ENCODE data around the gene GCNT1. TPM values are rescaled to one million over a fixed set of nuclear protein-coding genes. Genes with fewer than 3 reads are reported as not detected.

The GCNT1 gene
- total and polyA plus RNA-seq, 2 experiments from 2014 or later: 0.22 to 0.66 TPM

GRCh38 chr9:76438841-76439588 is 20.0 kb upstream of the GCNT1 start:
- Histone ChIP-seq H3K4me1 (ENCODE audit: low read depth) (no peaks in the 10 kb centered on the region), H3K27me3 (no peaks in the 10 kb centered on the region), H3K9me3 (ENCODE audit: low read depth) (no peaks in the 10 kb centered on the region), H3K36me3 (no peaks in the 10 kb centered on the region), H3K27ac (no peak overlapping the region), H3K4me3 (no peak overlapping the region)
- TF ChIP-seq CTCF (IDR thresholded peaks at IDR 0.05; ENCODE audit: low read depth, low read length): no peak
- no peak for DNase-seq (ENCODE audit: low read depth in 1 of 2, low spot score in 1 of 2)

GRCh38 chr9:76441551-76442322 is 17.2 kb upstream of the GCNT1 start:
- Histone ChIP-seq H3K4me1 (ENCODE audit: low read depth) (no peaks in the 10 kb centered on the region), H3K27me3 (no peaks in the 10 kb centered on the region), H3K4me3 (no peak overlapping the region), H3K27ac (no peak overlapping the region), H3K9me3 (ENCODE audit: low read depth) (no peaks in the 10 kb centered on the region), H3K36me3 (no peaks in the 10 kb centered on the region)
- TF ChIP-seq CTCF (IDR thresholded peaks at IDR 0.05; ENCODE audit: low read depth, low read length): no peak
- DNase-seq (ENCODE audit: low read depth in 1 of 2, low spot score in 1 of 2): peak in 1 of 2 donors; percentile 25

GRCh38 chr9:76443887-76444286 is 15.1 kb upstream of the GCNT1 start:
- Histone ChIP-seq H3K36me3 (no peaks in the 10 kb centered on the region), H3K4me3 (no peak overlapping the region), H3K27ac (no peak overlapping the region), H3K27me3 (no peaks in the 10 kb centered on the region), H3K4me1 (ENCODE audit: low read depth) (no peaks in the 10 kb centered on the region), H3K9me3 (ENCODE audit: low read depth) (no peaks in the 10 kb centered on the region)
- no peak for DNase-seq (ENCODE audit: low read depth in 1 of 2, low spot score in 1 of 2)
- TF ChIP-seq CTCF (IDR thresholded peaks at IDR 0.05; ENCODE audit: low read depth, low read length): no peak

- H3K4me3 ChIP-seq: no peak overlapping the region
- TF ChIP-seq CTCF (IDR thresholded peaks at IDR 0.05; ENCODE audit: low read depth, low read length): no peak
- H3K9me3 ChIP-seq (ENCODE audit: low read depth): no peaks in the 10 kb centered on the region
- H3K36me3 ChIP-seq: no peaks in the 10 kb centered on the region
- H3K27ac ChIP-seq: no peak overlapping the region
- no peaks in the 10 kb centered on the region for H3K4me1 ChIP-seq (ENCODE audit: low read depth)
- no peaks in the 10 kb centered on the region for H3K27me3 ChIP-seq
- no peak for DNase-seq (ENCODE audit: low read depth in 1 of 2, low spot score in 1 of 2)
Observed at GRCh38 chr9:76444322-76444929, 14.6 kb upstream of the GCNT1 start.

- H3K36me3 ChIP-seq: no peaks in the 10 kb centered on the region
- no peaks in the 10 kb centered on the region for H3K27me3 ChIP-seq
- no peak for TF ChIP-seq CTCF (IDR thresholded peaks at IDR 0.05; ENCODE audit: low read depth, low read length)
- H3K9me3 ChIP-seq (ENCODE audit: low read depth): no peaks in the 10 kb centered on the region
- H3K4me3 ChIP-seq: no peak overlapping the region
- H3K4me1 ChIP-seq (ENCODE audit: low read depth): no peaks in the 10 kb centered on the region
- peak in 1 of 2 donors; percentile 17 for DNase-seq (ENCODE audit: low read depth in 1 of 2, low spot score in 1 of 2)
- no peak overlapping the region for H3K27ac ChIP-seq
Observed at GRCh38 chr9:76445976-76446375, 13.0 kb upstream of the GCNT1 start.

All from cardiac muscle cell (in vitro differentiated cells and primary cell).